Ishikawa (cell line): ENCODE measurements around the gene ALG1.

Experiments used
- EGR1 ChIP-seq: IDR thresholded peaks from 2 replicates; pipeline ENCODE4 v1.6.1; 2012
- RAD21 ChIP-seq: IDR thresholded peaks from 2 replicates; pipeline ENCODE4 v1.6.1; 2012; ENCODE audit warnings: low read depth
- REST ChIP-seq: IDR thresholded peaks from 2 replicates; pipeline ENCODE4 v1.6.1; 2012; ENCODE audit warnings: low read depth, mild to moderate bottlenecking
- TAF1 ChIP-seq: IDR thresholded peaks from 2 replicates; pipeline ENCODE4 v1.6.1; 2012; ENCODE audit warnings: low read depth, mild to moderate bottlenecking
- TEAD4 ChIP-seq: IDR thresholded peaks from 2 replicates; pipeline ENCODE4 v1.6.1; 2012
- YY1 ChIP-seq: IDR thresholded peaks from 2 replicates; pipeline ENCODE4 v1.6.1; 2012; ENCODE audit warnings: low read depth

- TF ChIP-seq TAF1 (no peak), RAD21 (no peak), YY1 (no peak), EGR1 (no peak), REST (no peak), TEAD4 (no peak)
These were observed 35.2 kb upstream of the ALG1 start for GRCh38 chr16:5036228-5037156.
